A673 (cell line): ENCODE results near the gene TFB1M. TPM values are rescaled to one million over a fixed set of nuclear protein-coding genes. Genes with fewer than 3 reads are reported as not detected.

Experiments
- BruUV-seq: library from RNA; stranded (reverse); fragments of 400-500 nt; replicated peaks from 2 replicates; lab custom pipeline; 2021; lab: Mats Ljungman, UMichigan
- CTCF ChIA-PET: fragments of 300-600 bp; sonication (Branson Sonifier 250); formaldehyde crosslinking; loops from one replicate; lab custom pipeline; 2022; ENCODE audit warnings: antibody characterized with exemption; lab: Charles Lee
- POLR2A ChIA-PET: fragments of 300-600 bp; sonication (Branson Sonifier 250); formaldehyde crosslinking; loops from one replicate; lab custom pipeline; 2022; ENCODE audit warnings: antibody characterized with exemption; ENCODE audit not compliant: low non-redundant PET; lab: Charles Lee
- DNase-seq: peaks from one replicate; pipeline ENCODE4 v3.0.0-alpha.2; 2015; ENCODE audit warnings: low spot score
- H3K27ac ChIP-seq: fragments of 200-600 bp; sonication (generic); 2 replicates; pipeline ENCODE4 v1.5.1; 2016; ENCODE audit warnings: mixed run types, low read depth, mild to moderate bottlenecking, mixed read lengths, antibody characterized with exemption, low read length; ENCODE audit not compliant: poor library complexity, severe bottlenecking
- H3K27me3 ChIP-seq: fragments of 200-600 bp; sonication (generic); replicated peaks from 2 replicates; pipeline ENCODE4 v1.6.1; 2017; ENCODE audit warnings: mixed run types, low read depth, mild to moderate bottlenecking, mixed read lengths, antibody characterized with exemption, low read length; ENCODE audit not compliant: insufficient read depth, poor library complexity
- H3K36me3 ChIP-seq: fragments of 200-600 bp; sonication (generic); 2 replicates; pipeline ENCODE4 v1.6.1; 2016; ENCODE audit warnings: mixed run types, mild to moderate bottlenecking, mixed read lengths, antibody characterized with exemption, low read length; ENCODE audit not compliant: insufficient read depth, poor library complexity, severe bottlenecking
- H3K4me1 ChIP-seq: fragments of 200-600 bp; sonication (generic); 2 replicates; pipeline ENCODE4 v1.6.1; 2017; ENCODE audit warnings: mixed run types, mild to moderate bottlenecking, mixed read lengths, antibody characterized with exemption, low read length; ENCODE audit not compliant: insufficient read depth, poor library complexity, severe bottlenecking
- H3K4me3 ChIP-seq: fragments of 200-600 bp; sonication (generic); 2 replicates; pipeline ENCODE4 v1.5.1; 2016; ENCODE audit warnings: low read depth, mixed run types, mild to moderate bottlenecking, mixed read lengths, low read length; ENCODE audit not compliant: poor library complexity, severe bottlenecking
- H3K9me3 ChIP-seq: fragments of 200-600 bp; sonication (generic); 2 replicates; pipeline ENCODE4 v1.6.1; 2016; ENCODE audit warnings: mixed run types, low read depth, mild to moderate bottlenecking, mixed read lengths, antibody characterized with exemption, low read length; ENCODE audit not compliant: poor library complexity, severe bottlenecking
- EZH2 ChIP-seq: fragments of 200-600 bp; sonication (generic); IDR thresholded peaks from 2 replicates; pipeline ENCODE4 v1.6.1; 2017; ENCODE audit warnings: borderline replicate concordance, low read depth, mild to moderate bottlenecking, mixed read lengths, antibody characterized with exemption, low read length; ENCODE audit not compliant: poor library complexity, severe bottlenecking
- intact Hi-C: fragments of 100-400 bp; cut with micrococcal nuclease; formaldehyde crosslinking; loops from one replicate; pipeline ENCODE4 v1.10.0; 2022; ENCODE audit not compliant: unreplicated experiment
- total RNA-seq: library from RNA; stranded (reverse); gene quantifications from 2 replicates; pipeline ENCODE4 v1.2.3, GENCODE V29; 2021
- TF ChIP-seq, protein P1 (sequence below): fragments of 300-800, 200-600 bp; sonication (generic); conservative IDR thresholded peaks from 2 replicates; pipeline ENCODE4 v1.5.1; 2017; ENCODE audit warnings: low read depth, mild to moderate bottlenecking, antibody characterized with exemption, low read length, moderate library complexity, mixed read lengths

Gene TFB1M
- total RNA-seq, 1 experiment from 2014 or later, result 40.3 TPM

DNA sequence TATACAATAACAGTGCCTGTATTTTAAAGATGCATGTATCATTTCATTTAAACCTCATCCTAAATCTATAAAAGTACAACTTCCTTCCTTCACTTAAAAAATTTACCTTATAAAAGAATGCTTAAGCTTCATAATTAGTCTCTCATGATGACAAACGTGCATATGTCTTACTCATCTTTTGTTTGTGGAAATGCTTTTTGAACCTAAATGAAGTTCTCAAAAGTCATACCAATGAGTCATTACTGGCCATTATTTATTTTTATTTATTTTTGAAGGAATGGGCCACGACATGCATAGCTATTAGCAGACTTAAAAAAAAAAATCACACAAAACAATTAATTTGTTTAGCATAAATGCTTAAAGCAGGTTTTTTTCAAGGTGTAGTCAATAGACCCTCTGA lies 3.7 kb downstream of the TFB1M start:
- intact Hi-C loops, result no loop called here
- peak overlapping the region; percentile 45 for H3K27ac ChIP-seq
- DNase-seq, result no peak
- H3K36me3 ChIP-seq, result peaks cover 21% of the 10 kb centered on the region
- H3K9me3 ChIP-seq, result no peaks in the 10 kb centered on the region
- ChIA-PET POLR2A (no interaction called here), CTCF (interaction anchor here (0.6 kb wide), 1 partner anchor 132 kb away, joined by 3 read pairs; no protein-coding TSS in a partner anchor)
- no peak overlapping the region for H3K4me3 ChIP-seq
- no TSS peak for BruUV-seq
- TF ChIP-seq EZH2, result no peak
- TF ChIP-seq, protein P1, sequence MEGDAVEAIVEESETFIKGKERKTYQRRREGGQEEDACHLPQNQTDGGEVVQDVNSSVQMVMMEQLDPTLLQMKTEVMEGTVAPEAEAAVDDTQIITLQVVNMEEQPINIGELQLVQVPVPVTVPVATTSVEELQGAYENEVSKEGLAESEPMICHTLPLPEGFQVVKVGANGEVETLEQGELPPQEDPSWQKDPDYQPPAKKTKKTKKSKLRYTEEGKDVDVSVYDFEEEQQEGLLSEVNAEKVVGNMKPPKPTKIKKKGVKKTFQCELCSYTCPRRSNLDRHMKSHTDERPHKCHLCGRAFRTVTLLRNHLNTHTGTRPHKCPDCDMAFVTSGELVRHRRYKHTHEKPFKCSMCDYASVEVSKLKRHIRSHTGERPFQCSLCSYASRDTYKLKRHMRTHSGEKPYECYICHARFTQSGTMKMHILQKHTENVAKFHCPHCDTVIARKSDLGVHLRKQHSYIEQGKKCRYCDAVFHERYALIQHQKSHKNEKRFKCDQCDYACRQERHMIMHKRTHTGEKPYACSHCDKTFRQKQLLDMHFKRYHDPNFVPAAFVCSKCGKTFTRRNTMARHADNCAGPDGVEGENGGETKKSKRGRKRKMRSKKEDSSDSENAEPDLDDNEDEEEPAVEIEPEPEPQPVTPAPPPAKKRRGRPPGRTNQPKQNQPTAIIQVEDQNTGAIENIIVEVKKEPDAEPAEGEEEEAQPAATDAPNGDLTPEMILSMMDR, result no peak
- peaks cover 21% of the 10 kb centered on the region for H3K4me1 ChIP-seq
- no peaks in the 10 kb centered on the region for H3K27me3 ChIP-seq

DNA sequence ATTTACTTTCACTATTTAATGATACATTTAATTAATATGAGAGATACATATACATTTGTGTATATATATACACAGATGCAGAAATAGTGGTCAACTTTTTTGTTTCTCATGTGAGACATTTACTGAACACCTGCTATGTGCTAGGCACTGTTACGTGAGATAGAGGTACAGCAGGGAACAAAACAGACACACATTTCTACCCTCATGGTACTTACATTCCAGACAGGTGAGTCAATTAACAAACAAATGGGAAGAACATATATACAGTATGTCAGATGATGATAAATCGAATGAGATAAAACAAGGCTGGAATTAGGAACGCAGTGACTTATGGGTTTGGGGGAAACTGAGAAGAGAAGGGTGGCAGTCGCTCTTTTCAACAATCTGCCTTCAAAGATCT lies 5.1 kb downstream of the TFB1M start:
- H3K27ac ChIP-seq, result no peak overlapping the region
- intact Hi-C loops, result no loop called here
- no peaks in the 10 kb centered on the region for H3K27me3 ChIP-seq
- POLR2A ChIA-PET, result no interaction called here
- DNase-seq, result no peak
- H3K9me3 ChIP-seq, result no peaks in the 10 kb centered on the region
- H3K36me3 ChIP-seq, result peaks cover 28% of the 10 kb centered on the region
- BruUV-seq, result no TSS peak
- peaks cover 17% of the 10 kb centered on the region for H3K4me1 ChIP-seq
- CTCF ChIA-PET, result no interaction called here
- no peak for TF ChIP-seq EZH2
- TF ChIP-seq, protein P1, result no peak
- H3K4me3 ChIP-seq, result no peak overlapping the region

DNA sequence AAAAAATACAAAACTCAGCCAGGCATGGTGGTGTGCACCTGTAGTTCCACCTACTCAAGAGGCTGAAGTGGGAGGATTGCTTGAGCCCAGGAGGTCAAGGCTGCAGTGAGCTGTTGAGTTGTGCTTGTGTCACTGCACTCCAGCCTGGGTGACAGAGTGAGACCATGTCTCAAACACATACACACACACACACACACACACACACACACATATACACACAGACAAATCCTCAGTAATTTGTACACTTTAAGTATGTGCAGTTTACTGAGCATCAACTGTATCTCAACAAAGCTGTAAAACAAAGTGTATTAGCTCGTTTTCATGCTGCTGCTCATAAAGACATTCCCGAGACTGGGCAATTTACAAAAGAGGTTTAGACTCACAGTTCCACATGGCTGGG lies 7.3 kb downstream of the TFB1M start:
- TF ChIP-seq, protein P1, result no peak
- no peak for TF ChIP-seq EZH2
- H3K27ac ChIP-seq, result no peak overlapping the region
- BruUV-seq, result no TSS peak
- ChIA-PET POLR2A (interaction anchor here (0.6 kb wide), 1 partner anchor 44 kb away, joined by 4 read pairs; no protein-coding TSS in a partner anchor), CTCF (no interaction called here)
- no peak for DNase-seq
- intact Hi-C loops, result no loop called here
- H3K4me1 ChIP-seq, result peaks cover 22% of the 10 kb centered on the region
- no peak overlapping the region for H3K4me3 ChIP-seq
- no peaks in the 10 kb centered on the region for H3K9me3 ChIP-seq
- H3K36me3 ChIP-seq, result peaks cover 32% of the 10 kb centered on the region
- H3K27me3 ChIP-seq, result no peaks in the 10 kb centered on the region
